GM23338 (cell line): ENCODE data around the gene CELSR1. TPM values are rescaled to one million over a fixed set of nuclear protein-coding genes. Genes with fewer than 3 reads are reported as not detected.

Experiments
- ATAC-seq: fragments of 200-7000 bp; cut with Tn5 transposase; 3 replicates; pipeline ENCODE4 v1.9.1; 2020
- DNase-seq: peaks from one replicate; pipeline ENCODE4 v3.0.0-alpha.2; 2015; ENCODE audit warnings: low spot score
- H2AFZ ChIP-seq: fragments of 200-600 bp; sonication (generic); 2 replicates; pipeline ENCODE4 v1.8.0; 2016; ENCODE audit warnings: antibody characterized with exemption, mild to moderate bottlenecking, moderate library complexity
- H3F3A ChIP-seq: fragments of 200-600 bp; sonication (generic); replicated peaks from 2 replicates; pipeline ENCODE4 v1.8.0; 2017; ENCODE audit warnings: antibody characterized with exemption, mixed run types, low read depth
- H3K27ac ChIP-seq: fragments of 200-600 bp; sonication (generic); 2 replicates; pipeline ENCODE4 v1.6.1; 2016; ENCODE audit warnings: low read depth
- H3K27me3 ChIP-seq: fragments of 200-600 bp; sonication (generic); 2 replicates; pipeline ENCODE4 v1.8.0; 2016; ENCODE audit warnings: mild to moderate bottlenecking, mixed run types, moderate library complexity; ENCODE audit not compliant: insufficient read depth
- H3K36me3 ChIP-seq: fragments of 200-600 bp; sonication (generic); 2 replicates; pipeline ENCODE4 v1.8.0; 2016; ENCODE audit warnings: mild to moderate bottlenecking; ENCODE audit not compliant: insufficient read depth
- H3K4me1 ChIP-seq: fragments of 200-600 bp; sonication (generic); 2 replicates; pipeline ENCODE4 v1.8.0; 2016; ENCODE audit warnings: mild to moderate bottlenecking, moderate library complexity; ENCODE audit not compliant: insufficient read depth
- H3K4me2 ChIP-seq: fragments of 200-600 bp; sonication (generic); 2 replicates; pipeline ENCODE4 v1.7.1; 2017; ENCODE audit warnings: mixed run types
- H3K4me3 ChIP-seq: fragments of 200-600 bp; sonication (generic); 2 replicates; pipeline ENCODE4 v1.6.1; 2016; ENCODE audit warnings: mixed run types
- H3K79me2 ChIP-seq: fragments of 200-600 bp; sonication (generic); replicated peaks from 2 replicates; pipeline ENCODE4 v1.8.0; 2017; ENCODE audit warnings: mild to moderate bottlenecking; ENCODE audit not compliant: insufficient read depth
- H3K9me2 ChIP-seq: fragments of 200-600 bp; sonication (generic); 2 replicates; pipeline ENCODE4 v1.8.0; 2017; ENCODE audit not compliant: insufficient read depth
- H4K20me1 ChIP-seq: fragments of 200-600 bp; sonication (generic); replicated peaks from 2 replicates; pipeline ENCODE4 v1.8.0; 2017; ENCODE audit warnings: mild to moderate bottlenecking; ENCODE audit not compliant: insufficient read depth
- H3K27ac Mint-ChIP-seq: 2 replicates; pipeline ENCODE4 v1.8.0; 2020; ENCODE audit warnings: inconsistent platforms, mild to moderate bottlenecking, moderate library complexity, mixed read lengths
- H3K27me3 Mint-ChIP-seq: 3 replicates; pipeline ENCODE4 v1.8.0; 2022; ENCODE audit warnings: low read depth, mild to moderate bottlenecking, moderate library complexity, mixed read lengths, inconsistent platforms; ENCODE audit not compliant: insufficient read depth, poor library complexity
- H3K36me3 Mint-ChIP-seq: 3 replicates; pipeline ENCODE4 v1.8.0; 2021; ENCODE audit warnings: low read depth, mild to moderate bottlenecking, inconsistent platforms, moderate library complexity, mixed read lengths
- H3K4me1 Mint-ChIP-seq: 3 replicates; pipeline ENCODE4 v1.8.0; 2020; ENCODE audit warnings: mild to moderate bottlenecking, inconsistent platforms, mixed read lengths
- H3K4me3 Mint-ChIP-seq: 3 replicates; pipeline ENCODE4 v1.8.0; 2021; ENCODE audit warnings: moderate library complexity, mild to moderate bottlenecking, inconsistent platforms, mixed read lengths
- H3K9me3 Mint-ChIP-seq: 3 replicates; pipeline ENCODE4 v1.8.0; 2020; ENCODE audit warnings: moderate library complexity, mild to moderate bottlenecking, inconsistent platforms, mixed read lengths
- EZH2 ChIP-seq: fragments of 200-600 bp; sonication (generic); IDR thresholded peaks from one replicate; pipeline ENCODE4 v1.8.0; 2017; ENCODE audit warnings: antibody characterized with exemption, mild to moderate bottlenecking, low read depth; ENCODE audit not compliant: unreplicated experiment
- EZH2phosphoT487 ChIP-seq: fragments of 200-600 bp; sonication (generic); IDR thresholded peaks from one replicate; pipeline ENCODE4 v1.8.1; 2018; ENCODE audit warnings: antibody characterized with exemption; ENCODE audit not compliant: unreplicated experiment
- JUNB ChIP-seq: IDR thresholded peaks from one replicate; pipeline ENCODE4 v1.6.1; 2016; ENCODE audit warnings: antibody characterized with exemption; ENCODE audit not compliant: unreplicated experiment
- NANOG ChIP-seq: IDR thresholded peaks from 2 replicates; pipeline ENCODE4 v1.6.1; 2016; ENCODE audit warnings: antibody characterized with exemption, borderline replicate concordance
- STAT1 ChIP-seq: IDR thresholded peaks from one replicate; pipeline ENCODE4 v1.6.1; 2016; ENCODE audit warnings: antibody characterized with exemption; ENCODE audit not compliant: unreplicated experiment
- ZNF114 ChIP-seq: fragments of 250-450 bp; sonication (Bioruptor Pico); IDR thresholded peaks from 2 replicates; pipeline ENCODE4 v1.5.0; 2020; ENCODE audit warnings: mild to moderate bottlenecking, moderate library complexity
- ZNF462 ChIP-seq: fragments of 250-450 bp; sonication (Bioruptor Pico); IDR thresholded peaks from 2 replicates; pipeline ENCODE4 v1.5.0; 2020; ENCODE audit warnings: mild to moderate bottlenecking, moderate library complexity
- polyA plus RNA-seq: library from polyadenylated mRNA; unstranded; fragments of >200 nt; fragmentation: Nextera tagmentation; extraction: Ambion mirVana; gene quantifications from 2 replicates; pipeline ENCODE4 v1.2.1, GENCODE V29; 2016
- total RNA-seq: library from RNA; depleted of rRNA; stranded (reverse); fragments of >200 nt; shearing (Covaris generic); gene quantifications from 2 replicates; pipeline ENCODE4 v1.2.3, GENCODE V29; 2014

CELSR1 gene
- total and polyA plus RNA-seq, 2 experiments from 2014 or later: 4.8 to 20.4 TPM

GRCh38 chr22:46574993-46575910 is 37.8 kb upstream of the CELSR1 start:
- no peaks in the 10 kb centered on the region for H3F3A ChIP-seq
- H3K36me3 Mint-ChIP-seq: peaks cover 6% of the 10 kb centered on the region; the same call in 2 of the 3 replicates
- H3K79me2 ChIP-seq: peaks cover 14% of the 10 kb centered on the region; the same call in 1 of the 2 replicates
- H3K27me3 Mint-ChIP-seq: peaks cover 25% of the 10 kb centered on the region
- peak overlapping the region; percentile 95 for H2AFZ ChIP-seq
- H4K20me1 ChIP-seq: 0 out of 2 replicates have a peak, but pooled peaks cover 4% of the 10 kb centered on the region
- H3K4me3 Mint-ChIP-seq: peak overlapping the region; percentile 75
- TF ChIP-seq EZH2 (no peak), ZNF114 (CRISPR knock-in tag) (no peak), JUNB (no peak), EZH2phosphoT487 (no peak), STAT1 (no peak), NANOG (no peak), ZNF462 (CRISPR knock-in tag) (no peak)
- H3K27me3 ChIP-seq: peaks cover 12% of the 10 kb centered on the region
- ATAC-seq (peak; percentile 14), DNase-seq (peak; percentile 41)
- peaks cover 41% of the 10 kb centered on the region for H3K4me1 Mint-ChIP-seq
- no peak overlapping the region for H3K27ac ChIP-seq
- H3K9me2 ChIP-seq: no peaks in the 10 kb centered on the region
- peaks cover 17% of the 10 kb centered on the region for H3K9me3 Mint-ChIP-seq
- H3K27ac Mint-ChIP-seq: no peak overlapping the region
- peaks cover 11% of the 10 kb centered on the region; the same call in 1 of the 2 replicates for H3K4me1 ChIP-seq
- H3K36me3 ChIP-seq: no peaks in the 10 kb centered on the region
- peak overlapping the region; percentile 66 for H3K4me3 ChIP-seq
- H3K4me2 ChIP-seq: peak overlapping the region; percentile 82
